DND-41 (cell line): ENCODE measurements around the gene IL4R.

Source experiments
- ATAC-seq: fragments of 200-7000 bp; cut with Tn5 transposase; 3 replicates; pipeline ENCODE4 v1.9.1; 2021; ENCODE audit warnings: low read depth; ENCODE audit not compliant: insufficient read depth
- DNase-seq: peaks from one replicate; pipeline ENCODE4 v3.0.0-alpha.2; 2020
- H2AFZ ChIP-seq: 2 replicates; pipeline ENCODE4 v1.6.0; 2012; ENCODE audit warnings: low read depth, low read length
- H3K27ac ChIP-seq: 2 replicates; pipeline ENCODE4 v1.5.1; 2012; ENCODE audit warnings: low read length, inconsistent platforms
- H3K27me3 ChIP-seq: fragments of 200-600 bp; sonication (generic); 2 replicates; pipeline ENCODE4 v1.6.0; 2012; ENCODE audit warnings: low read length, mild to moderate bottlenecking, inconsistent platforms; ENCODE audit not compliant: insufficient read depth, poor library complexity
- H3K36me3 ChIP-seq: 2 replicates; pipeline ENCODE4 v1.5.1; 2012; ENCODE audit warnings: low read length, inconsistent platforms; ENCODE audit not compliant: insufficient read depth
- H3K4me1 ChIP-seq: 2 replicates; pipeline ENCODE4 v1.5.1; 2012; ENCODE audit warnings: mild to moderate bottlenecking, low read length; ENCODE audit not compliant: insufficient read depth
- H3K4me2 ChIP-seq: 2 replicates; pipeline ENCODE4 v1.6.0; 2012; ENCODE audit warnings: mild to moderate bottlenecking, moderate library complexity, low read length, inconsistent platforms; ENCODE audit not compliant: insufficient read depth
- H3K4me3 ChIP-seq, 2 experiments: fragments of 200-600 bp in 1 of 2; shearing (Covaris generic) in 1 of 2; 2 replicates each; pipeline ENCODE4 v1.5.1; 2012 to 2016; ENCODE audit warnings: inconsistent platforms in 2 of 2, low read length in 2 of 2, mild to moderate bottlenecking in 2 of 2, low read depth in 1 of 2, moderate library complexity in 1 of 2
- H3K79me2 ChIP-seq: 2 replicates; pipeline ENCODE4 v1.6.0; 2012; ENCODE audit warnings: low read length, inconsistent platforms; ENCODE audit not compliant: insufficient read depth
- H3K9ac ChIP-seq: 2 replicates; pipeline ENCODE4 v1.6.0; 2012; ENCODE audit warnings: low read depth, mild to moderate bottlenecking, inconsistent platforms, low read length, moderate library complexity
- H3K9me3 ChIP-seq: 2 replicates; pipeline ENCODE4 v1.5.1; 2012; ENCODE audit warnings: low read length, moderate library complexity, mild to moderate bottlenecking, inconsistent platforms; ENCODE audit not compliant: insufficient read depth, severe bottlenecking
- H4K20me1 ChIP-seq: 2 replicates; pipeline ENCODE4 v1.6.0; 2012; ENCODE audit warnings: low read length; ENCODE audit not compliant: insufficient read depth
- CTCF ChIP-seq: IDR thresholded peaks from 2 replicates; pipeline ENCODE4 v1.5.1; 2012; ENCODE audit warnings: borderline replicate concordance, low read length, moderate library complexity, mild to moderate bottlenecking; ENCODE audit not compliant: poor library complexity, severe bottlenecking; ENCODE audit errors: extremely low read depth
- EZH2 ChIP-seq: IDR thresholded peaks from 3 replicates; pipeline ENCODE4 v1.6.1; 2012; ENCODE audit warnings: borderline replicate concordance, low read depth, mild to moderate bottlenecking, moderate library complexity, low read length, inconsistent platforms; ENCODE audit not compliant: severe bottlenecking

Gene IL4R

GRCh38 chr16:27284865-27285675 is 28.7 kb upstream of the IL4R start:
- DNase-seq (no peak), ATAC-seq (no peak)
- H3K9me3 ChIP-seq, result no peaks in the 10 kb centered on the region
- no peaks in the 10 kb centered on the region for H3K27me3 ChIP-seq
- no peaks in the 10 kb centered on the region for H3K79me2 ChIP-seq
- H3K4me1 ChIP-seq, result peaks cover 8% of the 10 kb centered on the region; the same call in 1 of the 2 replicates
- TF ChIP-seq CTCF, result no peak
- TF ChIP-seq EZH2, result no peak
- H4K20me1 ChIP-seq, result no peaks in the 10 kb centered on the region
- H3K4me3 ChIP-seq, result no peak overlapping the region
- no peak overlapping the region for H3K9ac ChIP-seq
- no peak overlapping the region for H3K4me2 ChIP-seq
- H3K36me3 ChIP-seq, result no peaks in the 10 kb centered on the region
- no peak overlapping the region for H3K27ac ChIP-seq
- H2AFZ ChIP-seq, result no peak overlapping the region

GRCh38 chr16:27285676-27286196 is 28.0 kb upstream of the IL4R start:
- DNase-seq (no peak), ATAC-seq (no peak)
- no peaks in the 10 kb centered on the region for H4K20me1 ChIP-seq
- H3K4me2 ChIP-seq, result no peak overlapping the region
- H3K4me3 ChIP-seq, result no peak overlapping the region
- no peaks in the 10 kb centered on the region for H3K79me2 ChIP-seq
- H2AFZ ChIP-seq, result no peak overlapping the region
- no peak overlapping the region for H3K27ac ChIP-seq
- H3K9me3 ChIP-seq, result no peaks in the 10 kb centered on the region
- no peak overlapping the region for H3K9ac ChIP-seq
- TF ChIP-seq CTCF (no peak), EZH2 (no peak)
- H3K36me3 ChIP-seq, result no peaks in the 10 kb centered on the region
- peaks cover 10% of the 10 kb centered on the region; the same call in 1 of the 2 replicates for H3K4me1 ChIP-seq
- no peaks in the 10 kb centered on the region for H3K27me3 ChIP-seq

GRCh38 chr16:27286451-27286850 is 27.3 kb upstream of the IL4R start:
- no peaks in the 10 kb centered on the region for H4K20me1 ChIP-seq
- no peaks in the 10 kb centered on the region for H3K79me2 ChIP-seq
- no peaks in the 10 kb centered on the region for H3K36me3 ChIP-seq
- no peak overlapping the region for H3K27ac ChIP-seq
- H3K9ac ChIP-seq, result no peak overlapping the region
- TF ChIP-seq CTCF (no peak), EZH2 (no peak)
- no peak overlapping the region for H2AFZ ChIP-seq
- H3K27me3 ChIP-seq, result no peaks in the 10 kb centered on the region
- no peak for ATAC-seq
- no peak overlapping the region for H3K4me3 ChIP-seq
- H3K9me3 ChIP-seq, result no peaks in the 10 kb centered on the region
- H3K4me2 ChIP-seq, result no peak overlapping the region
- no peak for DNase-seq
- peaks cover 10% of the 10 kb centered on the region; the same call in 1 of the 2 replicates for H3K4me1 ChIP-seq
